ENCODE results near the gene DAAM1.

Gene DAAM1

GRCh38 chr14:59344016-59344415 is 155.5 kb downstream of the DAAM1 start:
- DNase-seq: no peak

DNA sequence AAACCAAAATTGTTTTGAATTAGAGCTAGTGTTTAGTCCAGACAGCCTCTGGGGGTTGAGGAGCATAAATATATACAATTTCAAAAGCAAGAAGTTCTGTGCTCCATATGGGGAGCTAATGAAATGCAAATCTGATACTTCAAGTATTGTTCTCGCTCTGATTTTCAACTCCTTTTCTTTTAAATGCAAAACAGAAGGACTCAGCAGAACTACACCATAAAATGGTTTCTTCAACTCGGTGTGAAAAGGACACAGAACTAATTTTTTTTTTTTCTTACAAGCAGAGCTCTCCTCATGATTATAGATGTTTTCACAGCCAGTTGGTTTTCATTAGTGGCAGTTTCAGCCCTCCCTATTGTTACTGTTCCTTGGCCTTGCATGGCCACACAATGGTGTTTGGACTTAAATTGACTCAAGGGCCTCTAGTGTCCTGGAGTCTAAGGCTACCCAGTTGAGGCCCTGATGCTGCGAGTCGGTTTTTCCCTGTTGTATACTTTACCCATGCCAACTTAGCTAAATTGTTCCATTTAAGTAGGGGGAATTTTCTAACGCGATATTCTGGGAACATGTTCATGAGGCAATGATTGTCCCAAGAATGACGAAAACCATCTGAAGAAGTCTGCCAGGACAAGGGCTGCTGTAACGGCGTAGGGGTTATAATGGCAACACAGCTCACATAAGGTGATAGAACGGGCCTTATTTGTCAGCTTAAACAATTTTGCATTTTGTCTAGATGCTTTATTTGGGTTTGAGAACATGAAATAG is 156.4 kb downstream of the DAAM1 start:
- DNase-seq: no peak

DNA sequence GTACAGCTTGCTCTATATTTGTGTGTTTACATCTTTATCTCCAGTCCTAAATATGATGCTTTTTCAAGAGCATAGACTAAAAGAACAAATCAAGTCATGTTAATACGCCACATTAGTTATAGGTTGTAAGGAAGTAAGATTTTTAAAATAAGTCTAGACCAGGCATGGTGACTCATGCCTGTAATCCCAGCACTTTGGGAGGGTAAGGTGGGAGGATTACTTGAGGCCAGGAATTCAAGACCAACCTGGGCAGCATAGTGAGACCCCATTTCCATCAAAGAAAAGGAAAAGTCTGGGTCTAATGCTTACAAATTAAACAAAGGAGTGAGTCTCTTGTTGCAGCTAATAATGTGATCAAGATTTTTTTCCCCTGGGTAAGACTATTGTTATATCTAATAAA is 157.9 kb downstream of the DAAM1 start:
- no peak for DNase-seq

DNA sequence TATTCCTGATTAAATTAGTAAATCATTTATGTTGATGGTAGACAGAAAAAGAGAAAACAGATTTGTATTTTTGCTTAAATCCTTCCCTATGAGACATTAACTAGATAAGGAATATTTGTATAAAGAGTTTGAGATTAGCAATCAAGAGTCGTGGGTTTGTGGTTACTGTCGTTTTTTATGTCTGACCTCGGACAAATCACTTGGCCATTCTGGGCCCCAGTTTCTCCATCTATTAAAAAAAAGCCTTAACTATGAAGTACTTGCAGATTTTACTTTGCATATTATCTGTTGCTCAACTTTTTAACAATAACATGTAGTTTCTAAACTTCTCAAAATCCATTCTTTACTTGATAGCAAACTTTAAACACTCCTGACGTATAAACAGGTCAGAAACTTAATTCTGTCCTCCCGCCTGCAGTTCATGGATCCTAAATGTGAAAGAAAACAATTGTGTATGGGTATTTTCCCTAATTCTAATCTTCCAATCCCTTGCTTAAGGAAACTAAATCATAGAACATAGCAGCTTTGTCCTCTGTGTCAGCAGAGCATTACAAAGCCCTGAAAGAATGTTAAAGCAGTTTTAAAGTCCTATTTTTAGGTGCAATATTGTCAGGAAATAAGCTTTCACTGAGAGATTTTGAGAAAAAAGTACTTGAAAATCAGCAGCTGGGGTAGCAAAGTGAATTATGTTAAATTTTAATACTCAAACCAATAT is 158.5 kb downstream of the DAAM1 start:
- peak; percentile 41 for DNase-seq

- no peak for DNase-seq
These were observed 159.0 kb downstream of the DAAM1 start for GRCh38 chr14:59347511-59347900.

GRCh38 chr14:59347915-59348314 is 159.4 kb downstream of the DAAM1 start:
- DNase-seq: no peak

DNA sequence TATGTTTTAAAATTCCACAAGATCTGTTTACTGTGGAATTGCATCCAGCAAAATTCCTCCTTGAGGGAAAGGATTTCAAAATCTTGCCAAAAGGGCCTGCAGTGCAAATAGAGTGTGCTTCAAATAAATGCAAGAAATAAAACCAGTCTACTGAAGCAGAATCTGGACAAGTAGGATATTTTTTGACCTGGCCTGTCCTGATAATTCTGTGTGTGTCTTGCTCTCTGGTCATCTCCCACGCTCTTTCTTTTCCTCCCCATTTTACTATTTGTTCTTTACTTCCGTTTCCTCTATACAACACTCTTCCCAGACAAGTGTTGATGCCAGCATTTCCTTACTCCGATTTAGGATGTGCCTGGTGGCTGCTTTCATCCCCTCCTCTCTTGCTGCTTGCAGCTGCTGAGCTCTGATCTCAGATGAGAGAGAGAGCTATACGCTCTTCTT is 160.8 kb downstream of the DAAM1 start:
- DNase-seq: no peak

GRCh38 chr14:59352961-59353360 is 164.5 kb downstream of the DAAM1 start:
- DNase-seq: no peak

DNA sequence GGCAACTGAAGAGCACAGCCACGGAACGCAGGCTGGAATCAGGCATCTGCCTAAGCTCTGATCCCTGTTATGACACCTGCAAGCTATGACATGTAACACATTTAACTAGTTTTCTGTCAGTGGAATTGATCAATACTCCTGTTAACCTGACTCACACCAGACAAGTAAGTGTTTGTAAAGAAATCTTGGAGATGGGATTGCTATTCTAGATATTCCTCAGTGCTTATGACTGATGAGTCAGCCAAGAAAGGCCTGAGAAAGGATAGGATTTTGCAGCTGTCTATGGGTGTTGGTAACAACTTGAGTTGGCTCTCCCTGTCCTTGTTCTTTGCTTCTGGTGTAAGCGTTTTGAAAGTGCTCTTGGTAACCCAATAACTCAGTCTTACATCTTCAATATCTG is 166.2 kb downstream of the DAAM1 start:
- peak; percentile 33 for DNase-seq

DNA sequence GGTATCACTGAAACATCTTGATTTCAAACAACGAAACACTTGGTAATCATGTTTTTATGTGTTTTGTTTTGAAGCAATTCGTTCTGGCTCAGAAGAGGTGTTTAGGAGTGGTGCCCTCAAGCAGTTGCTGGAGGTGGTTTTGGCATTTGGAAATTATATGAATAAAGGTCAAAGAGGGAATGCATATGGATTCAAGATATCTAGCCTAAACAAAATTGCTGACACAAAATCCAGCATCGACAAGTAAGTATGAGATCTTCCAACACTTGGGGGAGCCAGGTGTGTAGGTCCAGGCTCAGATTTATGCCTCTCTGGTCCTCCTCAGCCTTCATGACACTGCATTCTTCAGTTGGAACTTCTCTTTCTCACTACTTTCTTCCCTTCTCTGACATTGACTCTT is 166.6 kb downstream of the DAAM1 start:
- DNase-seq: no peak

DNA sequence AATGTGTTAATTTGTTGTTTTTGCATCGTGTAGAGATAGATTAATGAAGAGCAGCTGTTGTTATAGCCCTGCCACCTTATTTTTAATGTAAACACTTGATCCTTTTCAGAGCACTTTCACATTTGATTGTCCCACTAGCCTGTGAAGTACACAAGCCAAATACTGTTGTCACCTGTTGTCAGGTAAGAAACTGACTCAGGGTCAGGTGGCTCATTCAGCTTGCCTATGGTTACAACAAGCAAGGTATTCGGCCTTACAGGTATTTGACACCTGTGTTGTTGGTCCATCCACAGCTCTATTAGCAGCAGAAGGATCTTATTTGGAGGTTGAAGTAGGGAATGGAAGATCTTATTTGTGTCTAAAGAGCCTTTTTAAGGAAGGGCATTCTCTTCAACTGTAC is 167.8 kb downstream of the DAAM1 start:
- no peak for DNase-seq

DNA sequence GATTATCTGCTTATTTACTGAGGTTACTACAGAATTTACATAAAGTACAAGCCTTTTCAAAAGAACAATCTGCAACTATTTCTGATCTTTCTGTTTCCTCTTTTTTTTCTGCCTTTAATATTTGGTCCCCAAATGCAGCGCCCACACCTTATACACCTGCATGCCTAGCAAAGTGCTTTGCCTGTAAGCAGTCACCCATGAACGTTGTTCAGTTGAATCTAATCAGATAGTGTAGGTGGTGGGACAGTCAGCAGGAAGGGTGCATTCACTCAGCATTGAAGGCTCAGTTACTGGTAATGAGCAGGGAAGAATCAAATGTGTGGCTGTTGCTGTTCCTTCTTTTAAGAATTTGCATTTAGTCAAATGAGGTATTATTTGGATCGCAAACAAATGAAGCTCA is 168.3 kb downstream of the DAAM1 start:
- DNase-seq: no peak

DNA sequence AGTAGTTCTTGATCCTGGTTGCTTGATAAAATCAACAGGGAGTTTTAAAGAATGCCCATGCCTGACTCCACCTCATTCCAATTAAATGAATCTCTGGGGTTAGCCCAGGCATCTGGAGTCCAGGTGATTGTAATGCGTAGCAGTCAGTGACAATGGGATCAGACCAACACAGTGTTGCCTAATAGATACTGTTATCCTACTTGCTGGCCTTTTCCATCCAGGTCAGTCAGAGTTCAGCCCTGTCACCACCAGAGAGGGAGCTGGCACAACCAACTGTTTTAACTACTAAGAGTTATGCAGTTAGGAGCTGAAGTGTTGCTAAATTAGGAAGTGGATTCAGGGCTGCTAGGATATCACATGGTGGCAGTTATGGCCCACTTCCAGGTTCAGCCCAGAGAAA is 169.6 kb downstream of the DAAM1 start:
- DNase-seq: peak; percentile 49

GRCh38 chr14:59358784-59359183 is 170.3 kb downstream of the DAAM1 start:
- no peak for DNase-seq

DNA sequence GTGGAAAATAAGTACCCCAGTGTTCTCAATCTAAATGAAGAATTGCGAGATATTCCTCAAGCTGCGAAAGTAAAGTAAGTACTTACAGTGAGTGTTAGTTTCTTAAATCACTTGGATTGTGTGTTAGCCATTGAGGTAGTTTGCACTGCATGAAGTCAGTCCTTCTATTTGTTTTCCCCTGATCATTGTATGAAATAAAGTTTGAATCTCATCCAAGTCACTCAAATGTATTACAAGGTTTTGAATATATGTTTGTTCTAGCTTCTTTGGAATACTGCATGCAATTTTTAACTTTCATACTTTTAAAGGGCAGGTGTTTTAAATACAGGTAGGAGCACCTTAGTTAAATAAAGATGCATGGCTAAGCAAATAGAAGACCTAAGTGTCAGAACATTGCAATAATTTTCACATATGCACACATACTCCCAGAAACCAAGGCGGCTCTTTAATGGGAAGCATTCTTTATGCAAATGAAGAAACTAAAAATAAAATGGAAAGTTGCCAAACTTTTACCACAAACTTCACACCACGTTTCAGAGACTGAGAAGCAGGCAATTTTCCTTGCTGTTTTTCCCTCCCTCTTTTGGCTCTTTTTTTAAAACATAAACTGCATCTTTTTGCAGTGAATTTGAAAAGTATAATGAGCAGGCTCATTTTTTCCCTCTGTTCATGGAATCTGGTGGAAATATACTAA is 171.1 kb downstream of the DAAM1 start:
- DNase-seq: no peak

GRCh38 chr14:59360233-59360632 is 171.8 kb downstream of the DAAM1 start:
- DNase-seq: no peak

DNA sequence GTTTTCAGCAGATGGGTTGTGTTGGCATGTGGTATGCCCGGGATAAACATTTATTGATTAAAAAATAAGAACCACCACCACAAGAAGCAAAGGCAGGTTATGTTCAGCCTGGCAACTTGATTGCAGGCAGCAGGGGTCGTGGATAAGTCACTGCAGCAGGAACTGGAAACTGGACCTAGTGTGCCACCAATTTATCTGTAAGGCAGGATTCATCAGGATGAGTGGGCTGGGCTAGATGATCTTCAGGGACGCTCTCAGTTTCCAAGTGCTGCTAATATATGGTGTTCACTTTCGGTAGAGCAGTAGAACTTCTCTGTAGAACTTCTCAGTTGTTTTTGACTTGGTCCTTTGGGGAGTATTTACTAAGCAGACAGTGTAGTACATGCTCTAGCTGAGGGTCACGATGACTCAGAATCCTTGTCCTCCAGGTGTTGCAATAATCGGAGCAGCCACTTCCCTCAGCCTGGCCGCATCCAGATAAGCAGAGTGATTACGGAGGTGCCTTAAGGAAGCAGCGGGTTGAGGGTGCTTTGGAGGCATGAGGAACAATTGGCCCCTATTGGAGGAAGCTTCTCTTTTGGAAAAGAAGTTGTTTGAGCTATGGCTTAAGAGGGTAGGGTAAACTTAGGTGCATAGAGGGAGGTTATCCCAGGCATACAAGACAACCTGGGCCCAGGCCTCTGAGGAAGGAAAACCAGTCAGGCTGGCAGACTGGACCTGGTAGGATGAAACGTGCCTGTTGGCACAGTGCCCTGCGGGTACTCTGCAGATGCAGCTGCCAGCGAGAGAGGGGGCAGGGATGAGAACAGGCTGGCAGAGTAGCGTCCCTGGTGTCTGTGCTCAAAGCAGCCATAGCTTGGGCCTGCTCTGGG is 172.7 kb downstream of the DAAM1 start:
- no peak for DNase-seq

- peak; percentile 22 for DNase-seq
These were observed 174.0 kb downstream of the DAAM1 start for GRCh38 chr14:59362513-59362912.

DNA sequence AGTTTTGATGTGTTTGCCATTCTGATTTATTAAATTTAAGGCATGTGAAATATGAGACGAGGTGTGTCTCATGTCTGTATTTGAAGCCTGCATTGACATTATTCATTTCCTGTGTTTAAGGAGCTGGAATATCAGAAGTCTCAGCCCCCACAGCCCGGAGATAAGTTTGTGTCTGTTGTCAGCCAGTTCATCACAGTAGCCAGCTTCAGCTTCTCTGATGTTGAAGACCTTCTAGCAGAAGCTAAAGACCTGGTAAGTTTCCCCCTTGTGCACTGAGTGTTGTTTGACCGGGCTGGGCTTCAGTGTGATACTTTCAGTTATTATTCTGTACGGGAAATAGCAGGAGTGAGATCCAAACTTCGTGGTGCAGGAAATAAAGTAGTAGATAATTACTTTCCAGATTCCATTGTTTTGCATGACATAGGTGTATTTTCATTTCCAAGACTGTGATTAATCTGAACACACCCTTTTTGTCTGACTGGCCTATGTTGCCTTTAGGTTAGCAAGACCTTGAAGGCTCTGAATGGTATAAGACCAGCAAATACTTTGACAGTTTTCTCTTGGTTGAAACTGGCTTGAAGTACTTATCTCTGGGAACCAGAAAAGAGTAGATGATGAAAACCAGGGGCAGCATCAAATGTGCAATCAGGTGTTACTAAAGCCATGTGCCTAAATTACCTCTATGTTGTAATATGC is 175.2 kb downstream of the DAAM1 start:
- DNase-seq: peak; percentile 53

DNA sequence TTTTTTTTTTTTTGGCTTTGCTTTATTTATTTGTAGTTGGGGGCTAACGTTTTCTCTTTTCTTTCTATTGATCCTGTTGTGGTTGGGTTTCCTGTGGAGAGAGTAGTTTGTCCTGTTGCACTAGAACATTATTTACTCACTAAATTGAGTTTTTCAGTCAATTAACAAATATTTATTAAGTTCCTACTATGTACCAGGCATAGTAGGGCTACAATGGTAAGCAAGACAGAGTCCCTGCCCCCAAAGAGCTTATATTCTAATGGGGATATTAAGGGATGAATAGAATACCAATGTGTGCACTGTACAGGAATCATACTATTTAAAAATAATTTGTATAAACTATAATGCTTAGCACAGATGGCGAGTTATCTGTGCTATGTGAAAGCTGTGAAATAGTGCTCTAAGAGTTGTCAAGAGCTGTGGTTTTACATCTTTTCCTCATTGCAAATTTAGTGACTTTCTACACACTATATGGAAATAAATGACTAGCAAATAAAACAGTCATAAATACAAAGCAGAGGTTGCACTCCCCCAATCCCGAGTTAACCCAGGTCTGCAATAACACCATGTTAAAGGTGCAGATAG is 181.8 kb downstream of the DAAM1 start:
- no peak for DNase-seq

GRCh38 chr14:59371771-59372170 is 183.3 kb downstream of the DAAM1 start:
- no peak for DNase-seq

DNA sequence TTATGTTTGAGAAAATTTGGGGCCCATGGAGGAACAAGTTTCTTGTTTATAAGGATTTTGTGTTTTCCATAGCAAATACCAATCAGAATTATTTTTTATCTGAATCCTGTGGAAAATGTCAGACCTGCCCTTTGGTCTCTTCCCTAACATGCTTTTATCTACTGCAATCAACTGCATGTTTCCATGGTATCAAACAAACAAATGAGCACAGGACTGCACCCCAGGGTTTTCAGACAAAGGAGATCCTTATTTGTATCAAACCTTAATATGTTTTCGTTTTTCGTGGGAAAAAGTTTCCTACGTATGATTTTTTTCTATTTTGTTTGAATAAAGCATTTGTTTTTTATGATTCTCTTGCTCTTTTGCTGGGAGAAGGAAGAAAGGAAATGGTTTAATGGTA is 185.6 kb downstream of the DAAM1 start:
- no peak for DNase-seq

Measured in fibroblast of skin of back (primary cell).